Astrocyte of the spinal cord (primary cell): Measurements from ENCODE around the gene PIK3AP1.

Source experiments
- DNase-seq: peaks from one replicate; pipeline ENCODE4 v3.0.0; 2011; ENCODE audit warnings: low read depth, low spot score
- H3K4me3 ChIP-seq: 2 replicates; pipeline ENCODE4 v1.5.1; 2011; ENCODE audit warnings: low read depth, mild to moderate bottlenecking, low read length, moderate library complexity
- CTCF ChIP-seq: IDR thresholded peaks from 2 replicates; pipeline ENCODE4 v1.5.1; 2012; ENCODE audit warnings: low read depth, mild to moderate bottlenecking, low read length, inconsistent platforms
- in situ Hi-C: cut with HindIII; loops from 2 replicates; pipeline ENCODE4 v1.10.0; 2017; ENCODE audit warnings: low sequenced_read_pairs

The PIK3AP1 gene

DNA sequence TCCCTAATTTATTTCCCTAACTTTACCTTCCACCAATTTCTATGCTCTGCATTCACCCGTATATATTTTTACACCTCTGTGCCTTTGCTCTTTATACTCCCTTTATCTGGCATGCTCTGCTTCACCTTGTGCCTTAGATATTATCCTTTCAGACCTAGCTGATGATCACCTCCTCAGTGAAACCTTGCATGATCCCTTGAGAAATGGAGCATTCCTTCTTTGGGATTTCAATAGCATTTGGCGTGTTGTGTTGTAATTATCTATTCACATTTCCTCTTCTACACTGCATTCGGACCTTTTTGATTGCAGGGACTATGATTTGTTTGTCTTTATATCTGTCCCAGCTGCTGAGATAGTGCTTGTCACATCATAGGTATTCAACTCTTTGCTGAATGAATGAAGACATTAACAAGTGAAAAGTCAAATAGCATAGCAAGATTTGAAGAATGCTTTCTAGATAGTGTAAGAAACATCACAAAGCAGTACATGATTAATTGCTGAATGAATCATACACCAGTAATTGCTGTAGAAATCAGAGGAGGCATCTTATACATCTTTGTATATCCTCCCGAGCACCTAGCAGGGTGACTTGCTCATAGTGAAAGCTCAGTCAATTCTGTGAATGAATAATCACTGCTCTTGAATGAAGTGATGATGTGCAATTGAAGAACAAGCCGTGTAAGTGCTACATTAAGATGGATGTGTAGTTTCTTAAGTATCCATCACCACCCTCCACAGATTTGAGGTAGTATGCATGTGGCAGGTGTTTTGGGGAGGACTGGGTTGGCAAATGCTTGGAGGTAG lies 131.5 kb downstream of the PIK3AP1 start:
- no peak for DNase-seq
- H3K4me3 ChIP-seq = no peak overlapping the region
- in situ Hi-C loops = no loop called here
- TF ChIP-seq CTCF = no peak

GRCh38 chr10:96588060-96588554 lies 132.2 kb downstream of the PIK3AP1 start:
- DNase-seq = no peak
- in situ Hi-C loops = no loop called here
- no peak for TF ChIP-seq CTCF
- no peak overlapping the region for H3K4me3 ChIP-seq

GRCh38 chr10:96587264-96588059 lies 132.9 kb downstream of the PIK3AP1 start:
- in situ Hi-C loops = no loop called here
- H3K4me3 ChIP-seq = peak overlapping the region; percentile 92
- no peak for TF ChIP-seq CTCF
- peak; percentile 84 for DNase-seq

- peak within 1 kb of the TSS; percentile 92 for H3K4me3 ChIP-seq
- in situ Hi-C loops = no loop called here
These were observed 133.7 kb downstream of the PIK3AP1 start, which contains the start of gene TM9SF3 for GRCh38 chr10:96586419-96587263. Gene TM9SF3, minus strand, starts transcription at chr10:96587012. Its CDS starts 177 bp downstream, at chr10:96586835.

GRCh38 chr10:96585736-96586418 lies 134.4 kb downstream of the PIK3AP1 start:
- in situ Hi-C loops = no loop called here
- TF ChIP-seq CTCF = no peak
- peak overlapping the region; percentile 92 for H3K4me3 ChIP-seq
- DNase-seq = no peak

More at GRCh38 chr10:96586419-96587263, 133.7 kb downstream of the PIK3AP1 start, which contains the start of gene TM9SF3:
- DNase-seq = peak; percentile 86
- no peak for TF ChIP-seq CTCF
